HS-5 (cell line): Measurements from ENCODE around the gene MCEE.
"Not testable (repeated sequence)": the region's sequence is repeated elsewhere in the genome, so short reads cannot be mapped to it uniquely, and the experiment has no call there.

ENCODE experiments used
- DNase-seq: peaks from one replicate; pipeline ENCODE4 v3.0.0-alpha.2; 2012; ENCODE audit warnings: low read depth

The MCEE gene

DNA sequence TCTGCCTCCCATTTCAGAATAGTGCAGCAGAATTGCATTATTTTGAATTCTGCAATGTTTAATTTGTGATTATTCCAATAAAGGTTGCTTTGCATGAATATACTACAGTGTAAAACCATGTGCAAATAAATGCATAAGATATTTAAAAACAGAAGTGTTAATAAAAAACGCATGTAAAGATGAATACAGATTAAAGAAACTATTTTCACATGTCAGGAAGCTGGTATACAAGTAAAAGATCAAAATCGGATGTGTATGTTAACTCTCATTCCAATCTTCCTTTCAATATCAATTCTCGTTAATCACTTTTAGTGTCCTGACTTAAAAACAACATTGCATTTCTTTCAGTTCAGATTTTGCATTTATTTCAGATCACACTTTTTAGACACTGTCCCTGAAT lies 3.1 kb downstream of the MCEE start:
- no peak for DNase-seq

DNA sequence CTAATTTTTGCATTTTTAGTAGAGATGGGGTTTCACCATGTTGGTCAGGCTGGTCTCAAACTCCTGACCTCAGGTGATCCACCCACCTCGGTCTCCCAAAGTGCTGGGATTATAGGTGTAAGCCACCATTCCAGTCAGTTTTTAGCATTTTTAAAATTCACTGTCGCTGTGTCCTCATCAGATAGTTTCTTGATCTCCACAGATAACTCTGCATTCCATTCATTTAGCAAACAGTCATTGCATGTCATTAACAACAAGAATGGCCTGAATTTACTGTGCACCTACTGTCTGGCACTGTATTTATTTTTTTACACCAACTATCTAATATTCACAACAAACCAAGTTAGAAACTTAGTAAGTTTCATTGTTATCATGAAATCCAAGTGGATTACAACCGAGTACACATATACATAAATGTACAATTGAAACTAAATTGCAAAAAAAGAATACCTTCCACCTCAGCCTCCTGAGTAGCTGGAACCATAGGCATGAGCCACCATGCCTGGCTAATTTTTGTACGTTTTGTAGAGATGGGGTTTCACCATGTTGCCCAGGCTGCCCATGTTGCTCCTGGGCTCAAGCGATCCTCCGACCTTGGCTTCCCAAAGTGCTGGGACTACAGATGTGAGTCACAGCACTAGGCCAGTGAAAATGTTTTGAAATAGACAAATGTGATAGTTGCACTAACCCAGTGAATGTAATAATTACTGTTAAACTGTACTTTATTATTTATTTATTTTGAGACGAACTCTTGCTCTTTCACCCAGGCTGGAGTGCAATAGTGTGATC lies 4.3 kb downstream of the MCEE start:
- DNase-seq: no peak

DNA sequence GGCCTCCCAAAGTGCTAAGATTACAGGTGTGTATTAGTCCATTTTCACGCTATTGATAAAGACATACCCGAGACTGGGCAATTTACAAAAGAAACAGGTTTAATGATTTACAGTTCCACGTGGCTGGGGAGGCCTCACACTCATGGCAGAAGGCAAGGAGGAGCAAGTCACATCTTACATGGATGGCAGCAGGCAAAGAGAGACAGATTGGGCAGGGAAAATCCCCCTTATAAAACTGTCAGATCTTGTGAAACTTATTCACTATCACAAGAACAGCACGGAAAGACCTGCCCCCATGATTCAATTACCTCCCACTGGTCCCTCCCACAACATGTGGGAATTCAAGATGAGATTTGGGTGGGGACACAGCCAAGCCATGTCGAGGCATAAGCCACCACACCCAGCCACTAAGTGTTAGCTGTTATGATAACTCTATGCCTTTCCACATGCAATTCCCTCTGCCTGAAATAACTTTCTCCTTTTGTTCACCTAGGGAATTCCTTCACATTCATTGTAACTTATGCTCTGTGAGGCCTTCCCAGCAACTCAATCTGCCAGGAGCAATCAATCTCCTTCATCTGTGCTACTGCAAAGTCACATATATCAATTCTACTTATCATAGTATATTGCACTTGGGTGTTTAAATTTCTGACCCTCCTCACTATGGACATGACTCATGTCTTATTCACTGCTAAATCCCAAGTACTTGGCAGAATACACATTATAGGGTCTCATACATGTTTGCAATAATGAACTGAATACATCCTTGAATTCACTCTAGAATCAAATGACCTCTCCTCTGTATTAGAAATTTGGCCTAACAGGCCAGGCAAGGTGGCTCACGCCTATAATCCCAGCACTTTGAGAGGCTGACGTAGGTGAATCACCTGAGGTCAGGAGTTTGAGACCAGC lies 7.4 kb downstream of the MCEE start:
- no peak for DNase-seq

DNA sequence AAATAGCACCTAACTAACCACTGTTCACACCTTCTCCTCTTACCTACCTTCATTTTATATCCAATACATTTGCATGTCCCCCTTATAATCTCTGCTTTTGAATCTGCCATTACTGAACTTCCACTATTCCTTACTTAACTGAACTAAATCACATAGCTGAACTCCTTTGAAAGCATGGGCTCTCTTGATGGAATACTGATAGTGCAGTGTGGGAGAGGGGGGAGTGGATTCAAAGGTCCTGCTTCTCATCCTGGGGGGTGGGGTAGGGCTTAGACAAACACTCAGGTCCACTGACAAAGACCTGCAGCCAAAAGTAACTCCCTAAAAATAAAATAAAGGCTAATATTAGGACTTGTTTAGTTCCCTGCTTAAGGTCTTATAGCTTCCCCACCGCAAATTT lies 8.6 kb downstream of the MCEE start:
- no peak for DNase-seq

DNA sequence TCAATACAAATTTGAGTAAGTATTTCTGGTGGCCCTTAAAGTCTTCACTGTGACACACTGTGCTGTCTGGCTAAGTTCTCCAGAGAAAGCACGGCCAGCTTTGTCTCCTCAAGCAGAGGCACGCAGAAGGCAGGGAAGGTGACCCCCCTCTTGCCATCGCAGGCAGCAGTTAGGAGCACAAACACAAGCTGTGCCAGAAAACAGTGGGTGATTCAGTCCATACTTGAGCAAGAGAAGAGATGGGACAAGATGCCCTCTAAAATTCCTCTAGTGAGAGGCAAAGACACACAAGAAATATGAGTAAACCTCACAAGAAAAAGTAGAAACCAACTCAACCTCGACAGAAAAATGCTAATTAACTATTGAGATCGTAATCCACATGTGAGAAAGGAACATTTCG lies 9.8 kb downstream of the MCEE start:
- DNase-seq: no peak

DNA sequence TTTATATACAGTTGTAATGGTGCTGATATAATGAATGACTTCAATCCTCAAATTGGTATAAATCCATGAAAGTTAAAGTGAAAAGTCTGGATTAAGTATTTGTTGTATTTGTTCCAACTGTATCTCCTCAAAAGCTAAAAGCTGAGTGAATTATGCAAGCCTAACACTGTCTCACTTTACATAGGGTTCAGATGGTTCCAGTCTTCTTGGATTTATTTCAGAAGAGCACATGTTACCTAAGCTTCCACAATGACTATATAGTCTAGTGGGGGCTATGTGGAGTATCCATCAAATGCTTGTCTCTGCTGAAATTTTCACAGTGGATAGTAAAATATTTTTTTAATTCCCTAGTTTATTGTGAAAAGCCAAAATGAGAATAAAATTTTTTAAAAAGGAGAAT lies 13.0 kb downstream of the MCEE start:
- no peak for DNase-seq

DNA sequence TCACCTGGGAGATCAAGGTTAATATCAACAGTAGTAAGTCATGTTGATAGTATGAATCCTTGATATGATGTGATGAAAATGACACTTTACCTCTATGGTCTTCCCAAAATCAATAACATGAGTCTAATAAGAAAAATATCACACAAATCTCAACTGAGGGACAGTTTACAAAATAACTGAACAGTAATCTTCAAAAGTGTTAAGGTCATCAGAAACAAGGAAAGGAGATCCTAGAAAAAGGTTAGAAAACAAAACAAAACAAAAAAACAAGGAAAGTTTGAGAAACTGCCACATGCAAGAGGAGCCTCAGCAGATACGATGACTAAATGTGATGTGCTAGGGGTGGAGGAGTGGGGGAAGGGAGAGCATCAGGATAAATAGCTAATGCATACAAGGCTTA lies 16.2 kb downstream of the MCEE start:
- DNase-seq: no peak

DNA sequence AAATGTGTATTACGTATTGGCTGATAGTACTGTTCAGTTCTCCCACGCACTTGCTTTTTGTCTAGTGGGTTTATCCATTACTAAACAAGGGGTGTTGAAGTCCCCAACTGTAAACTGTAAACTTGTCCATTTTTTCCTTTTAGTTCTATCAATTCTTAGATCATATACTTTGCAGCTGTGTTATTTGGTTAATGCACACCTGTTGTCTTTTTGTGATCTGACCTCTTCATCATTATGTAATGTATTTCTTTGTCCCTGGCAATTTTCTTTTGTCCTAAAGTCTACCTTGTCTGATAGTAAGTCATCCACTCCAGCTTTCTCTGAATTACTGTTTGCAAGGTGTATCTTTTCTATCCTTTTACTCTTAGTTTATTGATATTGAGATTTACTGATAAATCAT lies 21.9 kb downstream of the MCEE start:
- DNase-seq: no peak

DNA sequence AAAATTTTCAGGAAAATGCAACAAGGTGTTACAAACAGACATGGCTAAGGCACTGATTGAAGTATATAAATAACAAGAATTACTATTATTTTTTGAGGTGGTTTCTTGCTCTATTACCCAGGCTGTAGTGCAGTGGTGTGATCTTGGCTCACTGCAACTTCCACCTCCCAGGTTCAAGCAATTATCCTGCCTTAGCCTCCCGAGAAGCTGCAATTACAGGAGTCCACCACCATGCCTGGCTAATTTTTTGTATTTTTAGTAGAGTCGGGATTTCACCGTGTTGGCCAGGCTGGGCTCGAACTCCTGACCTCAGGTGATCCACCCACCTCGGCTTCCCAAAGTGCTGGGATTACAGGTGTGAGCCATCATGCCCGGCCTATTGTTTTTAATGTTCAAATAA lies 23.6 kb downstream of the MCEE start:
- DNase-seq: not testable (repeated sequence)

DNA sequence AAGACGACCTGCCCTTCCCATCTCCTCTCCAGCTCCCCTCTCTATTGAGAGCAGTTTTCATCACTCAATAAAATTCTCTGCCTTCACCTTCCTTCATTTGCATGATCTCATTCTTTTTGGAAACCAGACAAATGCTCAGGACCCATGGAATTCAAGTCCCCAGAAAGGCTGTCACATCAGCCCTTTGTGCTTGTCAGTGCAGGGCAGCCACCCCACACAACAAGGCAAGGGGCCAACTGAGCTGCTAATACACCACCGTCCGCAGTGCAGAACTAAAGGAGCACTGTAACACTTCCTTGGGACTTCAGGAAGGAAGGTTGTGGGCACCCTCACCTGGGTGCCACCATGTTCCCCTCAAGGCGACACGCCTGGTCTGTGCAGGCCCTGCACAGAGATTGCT lies 26.2 kb downstream of the MCEE start:
- no peak for DNase-seq

DNA sequence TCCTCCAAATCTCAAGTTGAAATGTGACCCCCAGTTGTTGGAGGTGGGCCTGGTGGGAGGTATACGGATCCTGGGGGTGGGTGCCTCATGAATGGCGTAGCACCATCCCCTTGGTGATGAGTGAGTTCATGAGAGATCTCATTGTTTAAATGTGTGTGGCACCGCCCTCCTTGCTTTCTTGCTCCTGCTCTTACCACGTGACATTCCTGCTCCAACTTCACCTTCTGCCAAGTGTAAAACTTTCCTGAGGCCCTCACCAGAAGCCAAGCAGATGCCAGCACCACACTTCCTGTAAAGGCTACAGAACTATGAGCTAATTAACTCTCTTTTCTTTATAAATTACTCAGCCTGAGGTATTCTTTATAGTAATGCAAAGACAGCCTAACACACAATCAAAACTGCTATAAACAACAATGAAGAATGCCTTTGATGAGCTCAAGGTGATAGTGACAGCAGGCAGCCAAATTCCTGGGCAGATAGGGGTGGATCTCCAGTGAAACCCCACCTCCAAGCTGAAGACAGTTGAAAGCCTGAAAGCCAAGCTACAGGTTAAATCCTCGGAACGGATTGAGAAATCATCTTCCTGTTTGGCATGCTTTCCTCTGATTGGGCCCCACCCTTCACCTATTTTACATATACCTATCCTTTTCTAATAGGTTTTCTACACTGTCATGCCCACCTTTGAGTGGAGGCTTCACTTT lies 26.9 kb downstream of the MCEE start:
- no peak for DNase-seq

DNA sequence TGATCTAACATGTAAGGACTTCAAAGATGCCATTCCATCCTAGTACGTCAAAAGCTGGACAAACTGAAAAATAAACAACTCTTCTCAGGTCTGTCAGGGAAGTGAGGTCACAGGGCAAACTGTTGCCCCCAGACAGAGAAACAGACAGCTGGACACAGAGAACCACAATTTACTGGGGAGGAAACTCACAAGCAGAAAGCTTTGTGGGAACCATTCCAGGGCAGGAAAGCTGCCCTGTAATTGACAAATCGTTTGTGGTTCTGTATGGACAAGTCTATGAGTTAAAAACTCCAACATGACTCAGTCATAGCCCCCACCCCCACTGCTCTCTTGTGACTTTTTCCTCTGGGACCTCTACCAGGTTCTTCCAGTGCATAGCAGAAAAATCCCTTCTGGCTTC lies 28.4 kb downstream of the MCEE start:
- peak; percentile 10 for DNase-seq

DNA sequence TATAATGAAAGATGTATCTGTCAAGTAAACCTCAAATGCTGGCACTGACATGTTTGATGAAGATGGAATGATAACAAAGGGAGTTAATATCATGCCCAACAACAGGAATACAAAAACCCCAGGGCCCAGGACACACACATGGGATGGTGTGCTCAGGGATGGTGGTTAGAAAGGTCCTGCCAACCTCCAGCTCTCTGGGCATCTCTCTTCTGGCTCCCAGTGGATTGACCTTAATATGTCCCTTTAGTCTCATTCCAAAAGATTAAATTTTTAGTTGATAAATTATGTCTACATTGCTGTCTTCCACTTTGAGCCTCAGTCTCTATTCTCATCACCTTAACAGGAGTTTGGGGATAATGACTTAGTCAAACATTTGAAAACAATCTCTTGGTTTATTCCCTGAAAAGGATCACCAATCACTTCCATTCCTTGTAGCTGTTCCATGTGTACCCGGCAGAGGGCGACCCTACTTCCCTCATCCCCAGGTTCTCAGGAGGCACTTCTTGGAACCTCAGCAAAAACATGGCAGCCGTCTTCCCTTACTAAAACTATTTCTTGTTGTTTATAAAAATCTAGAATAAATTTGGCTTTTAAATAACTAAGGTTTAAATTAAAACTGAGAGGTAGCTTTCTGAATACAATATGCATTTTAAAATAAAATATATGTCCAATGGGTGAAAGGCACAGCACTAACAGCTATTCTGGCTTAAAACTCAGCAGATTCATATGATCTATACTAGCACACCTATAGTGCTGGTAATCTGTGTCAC lies 29.6 kb downstream of the MCEE start:
- peak; percentile 10 for DNase-seq

DNA sequence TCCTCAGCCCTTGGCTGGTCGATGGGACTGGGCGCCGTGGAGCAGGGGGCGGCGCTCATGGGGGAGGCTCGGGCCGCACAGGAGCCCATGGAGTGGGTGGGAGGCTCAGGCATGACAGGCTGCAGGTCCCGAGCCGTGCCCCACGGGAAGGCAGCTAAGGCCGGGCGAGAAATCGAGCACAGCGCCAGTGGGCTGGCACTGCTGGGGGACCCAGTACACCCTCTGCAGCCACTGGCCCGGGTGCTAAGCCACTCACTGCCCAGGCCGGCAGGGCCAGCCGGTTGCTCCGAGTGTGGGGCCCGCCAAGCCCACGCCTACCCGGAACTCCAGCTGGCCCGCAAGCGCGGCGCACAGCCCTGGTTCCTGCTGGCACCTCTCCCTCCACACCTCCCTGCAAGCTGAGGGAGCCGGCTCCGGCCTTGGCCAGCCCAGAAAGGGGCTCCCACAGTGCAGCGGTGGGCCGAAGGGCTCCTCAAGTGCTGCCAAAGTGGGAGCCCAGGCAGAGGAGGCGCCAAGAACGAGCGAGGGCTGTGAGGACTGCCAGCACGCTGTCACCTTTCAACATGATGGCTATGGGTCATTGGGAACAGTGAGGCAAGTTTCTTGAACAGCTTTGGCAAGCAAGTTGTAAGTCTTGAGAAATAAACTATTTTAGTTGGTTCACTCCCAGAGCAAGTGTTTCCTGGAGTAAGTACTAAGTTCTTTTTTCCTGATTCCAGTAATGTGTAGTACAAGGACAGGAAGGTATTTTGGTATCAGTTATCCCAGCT lies 37.4 kb downstream of the MCEE start:
- not testable (repeated sequence) for DNase-seq

DNA sequence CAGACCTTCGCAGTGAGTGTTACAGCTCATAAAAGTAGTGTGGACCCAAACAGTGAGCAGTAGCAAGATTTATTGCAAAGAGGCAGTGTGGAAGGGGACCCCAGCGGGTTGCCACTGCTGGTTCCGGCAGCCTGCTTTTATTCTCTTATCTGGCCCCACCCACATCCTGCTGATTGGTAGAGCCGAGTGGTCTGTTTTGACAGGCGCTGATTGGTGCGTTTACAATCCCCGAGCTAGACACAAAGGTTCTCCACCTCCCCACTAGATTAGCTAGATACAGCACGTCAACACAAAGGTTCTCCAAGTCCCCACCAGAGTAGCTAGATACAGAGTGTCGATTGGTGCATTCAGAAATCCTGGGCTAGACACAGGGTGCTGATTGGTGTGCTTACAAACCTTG lies 38.2 kb downstream of the MCEE start:
- DNase-seq: not testable (repeated sequence)

DNA sequence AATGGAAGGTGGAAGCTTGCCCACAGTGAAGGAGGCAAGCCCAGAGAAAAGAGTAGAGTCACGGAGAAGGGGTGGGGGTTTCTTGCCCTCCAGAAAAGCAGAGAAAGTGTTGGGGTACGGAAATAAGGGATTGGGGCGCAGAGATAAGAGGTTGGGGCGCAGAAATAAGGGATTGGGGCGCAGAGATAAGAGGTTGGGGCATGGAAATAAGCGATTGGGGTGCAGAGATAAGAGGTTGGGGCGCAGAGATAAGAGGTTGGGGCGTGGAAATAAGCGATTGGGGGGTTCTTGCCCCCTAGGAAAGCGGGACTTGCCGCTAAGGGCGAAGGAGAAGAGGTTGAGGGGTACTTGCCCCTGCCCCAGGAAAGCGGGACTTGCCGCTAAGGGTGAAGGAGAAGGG lies 40.6 kb downstream of the MCEE start:
- not testable (repeated sequence) for DNase-seq

DNA sequence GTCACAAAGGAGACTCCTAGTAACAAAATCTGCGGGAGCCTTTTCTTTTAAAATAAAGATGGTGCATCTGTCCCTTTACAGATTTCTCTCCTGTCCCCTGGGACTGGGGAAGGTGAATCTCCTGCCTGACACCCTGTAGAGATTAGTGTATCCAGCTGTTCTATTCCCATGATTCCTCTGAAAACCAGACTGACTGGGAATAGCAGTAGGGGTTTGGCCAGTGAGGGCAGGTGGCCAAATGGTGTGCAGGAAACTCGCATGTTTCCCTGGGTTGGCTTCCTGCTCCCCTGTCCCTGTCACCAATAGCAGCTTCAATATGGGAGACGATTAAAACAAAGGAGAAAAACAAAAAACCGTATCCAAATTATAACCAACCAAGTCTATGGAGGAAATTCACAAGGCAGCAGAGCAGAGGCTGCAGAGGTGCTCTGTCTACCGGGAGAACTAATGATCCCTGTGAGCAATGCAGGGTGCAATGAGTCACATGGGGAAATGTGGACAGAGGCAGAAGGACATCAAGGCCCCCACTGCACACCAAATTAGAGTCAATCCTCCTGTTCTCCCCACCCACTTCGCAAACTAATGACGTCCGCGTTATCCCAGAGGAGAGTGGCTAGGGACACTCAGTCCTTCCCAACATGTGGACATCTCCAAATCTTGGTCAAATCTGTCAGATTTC lies 44.6 kb downstream of the MCEE start:
- DNase-seq: not testable (repeated sequence)

DNA sequence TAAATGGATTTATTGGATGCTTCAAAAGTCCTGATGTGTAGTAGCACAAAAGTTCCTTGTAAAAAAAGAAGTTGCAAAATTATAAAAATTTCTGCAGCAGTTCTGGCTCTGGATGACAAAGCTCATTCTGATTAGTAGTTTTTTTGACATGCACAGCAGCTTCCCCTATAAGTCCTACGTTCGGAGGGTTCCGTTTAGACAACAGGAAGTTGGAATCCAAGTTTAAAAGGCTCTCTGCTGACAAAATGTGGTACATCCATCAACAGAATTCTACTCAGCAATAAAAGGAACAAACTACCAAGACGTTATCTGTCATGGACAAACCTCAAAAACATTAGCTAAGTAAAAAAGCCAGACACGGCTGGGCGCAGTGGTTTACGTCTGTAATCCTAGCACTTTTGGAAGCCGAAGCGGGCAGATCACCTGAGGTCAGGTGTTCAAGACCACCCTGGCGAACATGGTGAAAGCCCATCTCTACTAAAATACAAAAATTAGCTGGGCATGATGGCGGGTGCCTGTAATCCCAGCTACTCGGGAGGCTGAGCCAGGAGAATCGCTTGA lies 46.2 kb downstream of the MCEE start:
- DNase-seq: not testable (repeated sequence)

DNA sequence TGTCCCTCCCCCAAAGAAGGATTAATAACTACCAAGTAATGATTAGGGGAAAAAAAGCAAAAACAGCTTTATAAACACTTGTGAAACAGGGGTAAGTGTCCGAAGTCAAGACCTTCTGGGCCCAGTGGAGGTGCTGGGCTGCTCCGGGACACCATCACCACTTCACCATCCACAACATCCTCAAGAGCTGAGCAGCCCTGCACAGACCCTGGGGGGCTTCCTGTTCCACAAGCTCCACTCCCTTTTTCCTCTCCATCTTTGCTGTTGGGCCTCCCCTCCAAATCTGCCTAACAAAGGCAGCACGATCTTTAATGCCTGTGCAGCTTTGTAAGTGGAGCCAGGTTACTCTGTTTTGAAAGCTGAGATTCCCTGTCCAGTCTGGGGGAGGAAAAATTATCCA lies 46.7 kb downstream of the MCEE start:
- DNase-seq: not testable (repeated sequence)
